NCI-H774 (cell line): ENCODE data around the gene POLH.
A peak's percentile ranks its signal among the peaks of the same experiment; 100 is the strongest.

ENCODE experiments used
- DNase-seq: peaks from one replicate; lab custom pipeline; 2025; lab: John Stamatoyannopoulos, UW

Gene POLH

DNA sequence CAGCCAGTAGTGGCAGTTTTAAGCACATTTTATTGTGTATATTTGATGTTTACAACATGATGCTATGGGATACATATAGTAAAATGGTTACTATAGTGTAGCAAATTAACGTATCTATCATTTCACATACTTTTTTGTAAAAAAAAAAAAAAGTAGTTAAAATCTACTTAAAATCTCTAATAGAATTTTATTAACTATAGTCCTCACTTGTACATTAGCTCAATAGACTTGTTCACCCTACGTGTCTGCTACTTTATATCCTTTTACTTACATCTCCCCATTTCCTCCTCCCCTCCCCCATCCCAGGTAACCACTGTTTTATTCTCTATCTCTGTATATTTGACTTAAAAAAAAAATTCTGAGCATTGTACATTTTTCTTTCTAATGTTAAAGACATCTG, 30.0 kb downstream of the POLH start:
- no peak for DNase-seq

DNA sequence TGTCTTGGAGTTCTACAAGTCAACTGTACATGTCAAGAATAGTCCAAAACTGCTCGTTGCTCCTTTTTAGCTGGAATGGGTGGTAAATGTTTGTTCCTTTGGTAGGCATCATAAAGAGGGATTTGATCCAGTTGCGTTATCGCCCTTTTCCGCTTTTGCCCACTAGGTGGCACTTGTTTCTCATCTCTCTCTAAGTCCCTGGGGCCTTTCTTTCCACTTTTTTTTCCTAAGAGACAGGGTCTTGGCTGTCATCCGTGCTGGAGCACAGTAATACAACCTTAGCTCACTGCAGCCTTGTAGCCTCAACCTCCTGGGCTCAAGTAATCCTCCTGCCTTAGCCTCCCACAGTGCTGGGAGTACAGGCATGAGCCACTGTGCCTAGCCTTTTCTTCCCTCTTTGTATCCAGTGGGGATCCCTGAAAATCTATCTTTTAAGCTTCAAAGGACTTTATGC, 32.4 kb downstream of the POLH start:
- DNase-seq = peak; percentile 50

DNA sequence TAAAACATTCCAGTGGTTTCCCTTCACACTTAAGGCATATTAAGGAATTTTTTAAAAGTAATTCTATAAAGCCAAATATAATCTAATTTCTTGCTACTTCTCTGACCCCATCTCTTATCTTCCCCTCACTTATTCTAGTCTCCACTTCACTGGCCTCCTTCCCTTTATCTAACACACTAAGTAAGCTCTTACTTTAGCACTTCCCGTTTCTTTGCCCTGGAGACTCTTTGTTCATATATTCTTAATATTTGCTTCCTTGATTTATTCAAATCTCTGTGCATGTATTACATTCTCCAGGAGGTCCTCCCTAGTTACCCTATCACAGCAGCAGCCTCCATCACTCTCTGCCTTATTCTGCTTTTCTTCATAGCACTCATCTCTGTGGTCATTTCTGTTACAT, 32.8 kb downstream of the POLH start:
- DNase-seq = no peak

DNA sequence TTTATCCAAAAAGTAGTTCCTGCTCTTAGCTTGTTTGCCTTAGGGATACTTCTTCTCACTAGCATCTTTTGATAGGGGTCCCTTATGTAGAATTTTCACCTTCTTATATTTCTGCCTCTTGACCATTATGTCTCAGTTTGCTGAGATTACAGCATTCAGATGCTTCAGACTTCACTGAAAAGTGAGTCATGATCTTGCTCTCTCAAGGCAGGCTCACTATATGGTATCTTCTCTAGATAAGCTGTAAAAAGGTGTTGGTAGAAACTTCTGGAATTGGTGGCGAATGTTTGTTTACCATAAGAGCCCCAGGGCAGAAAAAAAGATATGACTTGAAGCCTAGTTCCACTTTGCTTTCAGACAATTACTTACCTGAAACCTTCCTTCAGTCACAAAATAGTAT, 33.4 kb downstream of the POLH start:
- no peak for DNase-seq

DNA sequence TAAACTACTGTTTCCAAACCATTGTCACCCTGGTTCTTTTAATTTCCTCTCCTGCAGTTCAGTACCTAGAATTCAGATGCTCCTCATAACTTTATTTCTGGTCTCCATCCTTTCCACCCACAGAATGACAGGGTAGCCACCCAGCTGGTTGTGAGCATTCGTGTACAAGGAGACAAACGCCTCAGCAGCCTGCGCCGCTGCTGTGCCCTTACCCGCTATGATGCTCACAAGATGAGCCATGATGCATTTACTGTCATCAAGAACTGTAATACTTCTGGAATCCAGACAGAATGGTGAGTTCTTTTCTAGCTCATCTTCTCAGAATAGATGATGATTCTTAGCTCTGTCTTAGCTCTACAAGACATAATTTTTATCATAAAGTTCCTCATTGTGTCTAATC, 34.4 kb downstream of the POLH start:
- no peak for DNase-seq

DNA sequence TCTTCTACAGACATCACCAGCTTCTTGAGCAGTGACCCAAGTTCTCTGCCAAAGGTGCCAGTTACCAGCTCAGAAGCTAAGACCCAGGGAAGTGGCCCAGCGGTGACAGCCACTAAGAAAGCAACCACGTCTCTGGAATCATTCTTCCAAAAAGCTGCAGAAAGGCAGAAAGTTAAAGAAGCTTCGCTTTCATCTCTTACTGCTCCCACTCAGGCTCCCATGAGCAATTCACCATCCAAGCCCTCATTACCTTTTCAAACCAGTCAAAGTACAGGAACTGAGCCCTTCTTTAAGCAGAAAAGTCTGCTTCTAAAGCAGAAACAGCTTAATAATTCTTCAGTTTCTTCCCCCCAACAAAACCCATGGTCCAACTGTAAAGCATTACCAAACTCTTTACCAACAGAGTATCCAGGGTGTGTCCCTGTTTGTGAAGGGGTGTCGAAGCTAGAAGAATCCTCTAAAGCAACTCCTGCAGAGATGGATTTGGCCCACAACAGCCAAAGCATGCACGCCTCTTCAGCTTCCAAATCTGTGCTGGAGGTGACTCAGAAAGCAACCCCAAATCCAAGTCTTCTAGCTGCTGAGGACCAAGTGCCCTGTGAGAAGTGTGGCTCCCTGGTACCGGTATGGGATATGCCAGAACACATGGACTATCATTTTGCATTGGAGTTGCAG, 37.9 kb downstream of the POLH start:
- DNase-seq = no peak

DNA sequence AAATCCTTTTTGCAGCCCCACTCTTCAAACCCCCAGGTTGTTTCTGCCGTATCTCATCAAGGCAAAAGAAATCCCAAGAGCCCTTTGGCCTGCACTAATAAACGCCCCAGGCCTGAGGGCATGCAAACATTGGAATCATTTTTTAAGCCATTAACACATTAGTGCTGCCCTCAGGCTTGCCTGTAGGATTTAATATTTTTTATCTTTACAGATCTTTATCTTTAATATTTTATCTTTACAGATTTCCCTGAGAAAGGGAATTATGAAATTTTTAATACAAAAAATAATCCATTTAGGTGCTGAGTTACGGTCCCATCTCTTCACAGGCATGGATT, 38.4 kb downstream of the POLH start:
- no peak for DNase-seq

DNA sequence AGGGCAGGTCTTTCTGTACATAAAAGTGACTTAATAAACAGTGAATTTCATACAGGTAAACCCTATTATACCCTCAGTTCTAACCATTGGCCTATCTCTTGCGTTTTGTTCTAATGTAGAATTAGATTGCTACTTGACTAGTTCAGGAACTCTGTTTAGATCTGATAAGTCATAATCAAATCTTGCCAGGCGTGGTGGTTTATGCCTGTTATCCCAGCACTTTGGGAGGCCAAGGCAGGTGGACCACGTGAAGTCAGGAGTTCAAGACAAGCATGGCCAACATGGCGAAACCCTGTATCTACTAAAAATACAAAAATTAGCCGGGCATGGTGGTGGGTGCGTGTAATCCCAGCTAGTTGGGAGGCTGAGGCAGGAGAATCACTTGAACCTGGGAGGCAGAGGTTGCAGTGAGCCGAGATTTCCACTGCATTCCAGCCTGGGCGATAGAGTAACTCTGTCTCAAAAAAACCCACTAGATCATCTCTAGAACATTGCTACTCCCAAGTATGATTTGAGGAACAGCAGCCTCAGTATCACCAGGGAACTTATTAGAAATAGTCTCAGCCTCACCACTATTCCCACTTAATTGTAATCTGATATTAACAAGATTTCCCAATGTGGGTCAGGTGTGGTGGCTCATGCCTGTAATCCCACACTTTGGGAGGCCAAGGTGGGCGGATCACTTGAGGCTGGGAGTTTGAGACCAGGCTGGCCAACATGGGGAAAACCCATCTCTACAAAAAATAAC, 40.9 kb downstream of the POLH start:
- no peak for DNase-seq

DNA sequence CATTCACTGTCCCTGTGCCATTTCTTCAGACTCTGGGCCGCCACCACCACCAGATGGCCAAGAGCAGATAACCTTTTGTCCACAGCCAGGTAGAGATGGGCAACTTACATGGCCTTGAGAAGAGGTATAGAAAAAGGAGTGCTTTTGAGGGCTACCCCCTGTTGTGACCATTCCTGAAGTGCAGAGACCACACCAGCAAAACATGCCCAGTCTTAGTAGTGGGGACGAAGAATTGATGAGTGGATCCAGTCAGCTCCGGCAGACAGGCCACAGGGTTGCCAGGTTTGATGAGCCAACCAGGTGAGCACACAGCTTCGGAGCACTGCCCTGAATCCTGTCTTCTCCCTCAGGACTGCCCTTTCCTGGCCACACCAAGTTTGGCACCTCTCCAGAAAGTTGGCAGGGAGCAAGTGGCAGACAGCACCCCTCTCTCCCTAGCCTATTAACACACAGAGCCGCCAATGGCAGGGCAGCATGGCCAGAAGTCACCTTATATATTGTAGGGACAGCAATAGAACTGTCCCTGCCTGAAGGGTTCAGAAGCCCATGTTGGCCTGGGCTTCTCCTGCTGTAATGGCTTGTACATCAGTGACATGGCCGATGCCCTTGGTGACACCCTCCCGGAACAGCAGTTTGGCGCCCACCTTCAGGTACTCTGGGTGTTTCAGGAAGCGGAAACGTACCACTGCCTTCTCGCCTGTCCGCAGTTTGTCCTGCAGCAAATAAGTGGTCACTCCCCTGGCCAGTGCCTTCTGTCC, 45.3 kb downstream of the POLH start:
- DNase-seq = no peak

DNA sequence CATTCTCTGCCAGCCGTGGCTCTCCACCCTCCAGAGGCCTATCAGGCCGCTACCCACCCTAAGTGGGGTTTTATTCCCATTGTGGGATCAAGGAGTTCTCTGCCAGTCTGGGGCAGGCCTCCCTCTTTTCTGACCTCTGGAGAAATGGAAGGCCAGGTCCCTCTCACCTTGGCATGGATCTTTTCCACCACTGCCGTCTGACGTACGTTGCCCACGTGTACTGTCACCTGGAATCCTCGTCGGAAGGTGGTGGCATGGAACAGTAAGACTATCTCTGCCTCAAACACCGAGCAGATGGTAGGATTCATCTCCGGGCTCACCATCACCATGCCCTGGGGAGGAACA, 45.8 kb downstream of the POLH start:
- no peak for DNase-seq

DNA sequence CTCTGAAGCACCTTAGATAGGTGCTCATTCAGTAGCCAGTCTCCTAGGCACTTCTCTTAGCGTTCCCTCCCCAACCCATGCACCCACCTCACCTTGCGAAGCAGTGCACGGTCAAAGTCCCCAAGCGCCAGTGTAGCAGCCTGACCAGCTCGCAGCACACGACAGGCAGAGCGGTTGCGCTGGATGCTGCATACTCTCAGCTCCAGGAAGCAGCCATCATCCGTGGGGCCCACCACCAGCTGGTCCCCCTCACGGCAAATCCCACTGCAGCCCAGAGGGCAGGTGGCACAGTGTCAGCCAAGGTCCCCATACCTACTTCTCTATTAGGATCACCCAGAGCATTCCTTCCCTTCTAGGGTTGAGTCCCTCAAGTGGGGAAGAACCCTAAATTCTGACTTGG, 46.6 kb downstream of the POLH start:
- no peak for DNase-seq

DNA sequence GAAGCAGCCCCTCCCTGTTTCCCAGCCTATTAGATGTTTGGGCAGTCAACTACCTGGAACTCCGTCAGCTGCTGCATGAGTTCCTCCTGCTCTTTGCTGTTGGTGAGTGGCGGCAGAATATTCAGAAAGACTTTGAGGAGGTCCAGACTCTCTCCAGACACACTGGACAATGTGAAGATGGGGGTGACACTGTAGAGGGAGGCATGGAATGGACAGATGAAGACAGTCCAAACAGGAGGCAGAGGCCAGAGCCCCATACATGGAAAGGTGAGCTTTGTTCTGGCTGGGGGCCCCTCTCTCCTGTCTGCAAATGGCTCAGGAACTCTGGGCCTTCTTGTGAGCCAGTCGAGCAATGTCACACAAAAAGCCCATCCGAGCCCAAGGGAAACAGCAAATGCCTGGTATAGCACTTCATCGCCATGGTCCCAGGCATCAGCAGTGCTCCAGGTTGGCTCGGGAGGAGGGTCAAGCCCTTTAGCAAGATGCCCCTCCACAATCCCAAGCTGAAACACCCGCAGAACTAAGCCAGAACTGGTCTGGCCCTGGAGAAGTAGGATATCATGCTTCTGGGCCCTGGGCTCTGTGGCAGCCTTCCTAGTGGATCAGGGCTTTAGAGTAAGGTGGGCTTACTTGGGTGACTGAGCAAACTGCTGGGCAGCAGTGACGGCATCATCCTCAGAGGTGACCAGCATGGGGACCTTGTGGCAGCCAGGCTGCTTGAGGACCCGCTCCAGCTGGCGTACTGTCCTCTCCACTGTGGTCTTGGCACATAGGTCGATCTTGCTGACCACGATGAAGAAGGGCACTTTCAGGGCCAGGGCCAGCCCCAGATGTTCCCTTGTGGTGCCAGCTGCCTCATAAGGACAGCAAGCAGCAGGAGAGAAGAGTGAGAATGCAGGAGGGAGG, 48.1 kb downstream of the POLH start:
- DNase-seq = no peak

DNA sequence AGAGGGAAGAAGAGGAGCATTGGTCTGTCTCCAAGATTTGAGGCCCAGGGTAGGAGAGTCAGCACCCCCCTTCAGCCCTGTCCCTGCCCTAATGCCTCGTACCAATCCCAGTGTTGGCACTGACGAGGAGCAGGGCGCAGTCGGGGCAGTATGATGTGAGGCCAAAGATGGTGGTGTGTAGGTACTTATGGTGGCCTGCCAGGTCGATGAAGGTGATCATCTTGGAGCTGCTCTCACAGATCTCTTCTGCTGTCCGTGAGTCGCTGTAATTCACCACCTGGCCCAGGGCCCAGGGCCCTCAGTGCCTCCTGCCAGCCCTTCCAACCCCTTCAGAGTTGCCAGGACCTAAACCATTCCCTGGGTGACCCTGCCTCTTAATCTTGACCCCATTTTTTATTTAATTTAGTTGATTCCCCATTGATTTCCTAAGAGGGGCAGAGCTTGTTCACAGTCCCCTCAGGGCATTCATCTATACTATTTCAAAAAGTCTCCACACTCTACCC, 48.9 kb downstream of the POLH start:
- DNase-seq = no peak

DNA sequence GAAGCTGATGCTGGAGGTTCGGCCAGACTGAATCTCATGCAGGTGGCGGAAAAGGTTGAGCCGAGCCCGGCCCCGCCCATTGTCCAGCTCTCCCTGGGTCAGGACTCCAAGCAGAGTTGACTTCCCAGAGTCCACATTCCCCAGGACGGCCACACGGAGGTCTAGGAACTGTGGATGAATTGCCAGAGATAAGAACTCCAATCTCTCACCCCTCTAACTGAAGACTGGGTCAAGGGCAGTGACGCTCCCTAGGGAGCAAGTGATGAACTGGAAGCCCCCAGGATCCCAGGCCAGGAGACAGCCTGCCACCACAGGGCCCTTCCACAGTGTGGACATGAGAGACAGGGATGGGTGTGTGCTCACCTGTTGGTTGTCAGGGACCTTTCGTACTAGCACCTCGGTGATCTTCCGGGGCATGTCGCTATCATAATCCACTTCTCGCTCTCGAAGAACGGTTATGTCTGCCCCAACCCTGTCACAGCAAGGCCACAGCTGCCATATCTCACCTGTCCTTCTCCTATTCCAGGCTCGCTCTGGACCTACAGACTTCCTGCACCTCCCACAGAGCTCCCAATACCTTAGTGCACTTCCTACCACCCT, 49.5 kb downstream of the POLH start:
- DNase-seq = no peak

DNA sequence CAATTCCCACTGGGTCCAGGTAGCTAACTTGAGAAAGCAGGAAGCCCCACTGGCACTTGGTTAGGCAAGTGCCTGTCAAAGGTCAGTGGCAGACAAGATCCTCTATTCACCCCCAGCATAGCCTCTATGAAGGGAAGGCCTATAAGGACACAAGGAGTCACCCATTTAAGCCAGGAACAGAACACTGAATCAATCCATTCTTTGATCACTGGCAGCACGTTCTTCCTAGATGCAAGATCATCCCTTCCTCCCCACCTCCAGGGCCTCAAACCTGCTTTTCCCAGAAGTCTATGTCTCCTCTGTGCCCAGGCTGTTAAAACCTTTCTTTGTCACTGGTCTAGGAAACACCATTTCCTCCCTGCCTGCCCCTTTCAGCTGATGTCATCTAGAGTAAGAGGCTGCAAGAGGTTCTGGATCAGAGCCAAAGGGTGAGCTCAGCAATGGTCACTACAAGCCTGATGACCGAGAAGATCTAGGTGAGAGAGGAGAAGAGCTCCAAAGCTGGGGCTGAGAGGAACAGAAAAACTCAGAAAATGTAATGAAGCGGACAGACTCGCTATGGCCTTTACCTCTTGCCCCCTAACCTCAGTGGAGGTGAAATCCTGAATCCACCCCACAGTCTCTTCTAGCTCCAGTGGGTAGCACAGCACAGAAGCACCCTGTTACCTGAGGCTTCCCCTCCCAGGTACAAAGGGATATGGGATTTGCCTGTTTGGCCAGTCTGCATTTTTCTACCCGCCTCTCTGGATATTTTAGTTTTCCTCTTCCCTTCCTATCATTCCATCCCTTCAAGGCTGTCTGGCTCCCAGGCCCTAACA, 51.2 kb downstream of the POLH start:
- peak; percentile 89 for DNase-seq

DNA sequence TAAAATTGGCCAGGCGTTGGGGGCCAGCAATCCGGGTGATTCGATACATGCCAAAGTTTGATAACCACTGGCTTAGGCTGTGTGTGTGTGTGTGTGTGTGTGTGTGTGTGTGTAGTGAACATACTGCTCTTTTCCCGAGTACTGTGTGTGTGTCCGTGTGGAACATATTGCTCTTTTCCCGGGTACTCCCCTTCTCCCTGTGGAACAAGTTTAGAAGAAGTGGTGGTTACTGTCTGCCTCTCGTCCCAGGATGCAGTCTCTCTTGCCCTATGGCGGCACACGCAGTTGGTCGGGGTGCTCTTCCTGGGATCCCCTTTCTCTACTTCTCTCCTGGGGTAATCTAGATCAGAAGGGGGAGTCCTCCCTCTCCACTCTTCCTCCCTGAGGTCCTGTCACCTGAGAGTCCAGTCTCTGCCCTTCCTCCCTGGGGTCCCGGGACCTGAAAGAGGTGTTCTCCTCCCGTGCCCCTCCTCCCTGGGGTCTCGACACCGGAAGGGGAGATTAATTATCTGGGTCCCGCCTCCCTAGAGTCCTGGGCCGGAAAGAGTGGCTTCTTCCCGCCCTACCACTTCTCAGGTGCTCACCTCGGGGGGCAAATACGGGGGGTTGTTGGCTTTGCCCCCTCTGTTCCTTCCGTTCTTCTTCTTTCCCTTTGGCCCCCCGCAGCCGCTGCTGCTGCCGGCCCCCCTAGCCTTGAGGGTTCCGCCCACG, 52.6 kb downstream of the POLH start:
- DNase-seq = peak; percentile 37

DNA sequence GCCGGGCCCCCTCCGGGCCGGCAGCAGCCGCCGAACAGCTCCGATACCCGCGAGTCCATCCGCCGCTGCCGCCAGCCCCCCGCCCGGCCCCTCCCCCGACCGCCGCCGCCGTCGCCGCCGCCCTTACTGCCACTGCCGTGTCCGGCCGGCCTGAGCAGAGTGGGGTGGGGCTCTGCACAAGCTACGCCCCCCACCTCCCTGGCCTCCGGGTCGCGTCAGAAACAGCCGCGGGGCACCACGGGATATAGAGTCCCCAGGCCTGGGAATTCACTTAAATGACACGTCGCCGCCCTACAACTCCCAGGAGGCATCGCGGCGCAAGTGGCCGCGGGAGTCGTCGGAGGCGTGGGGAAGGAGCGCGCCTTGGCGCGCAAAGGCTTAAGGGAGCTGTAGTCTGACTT, 53.1 kb downstream of the POLH start, which contains the start of gene GTPBP2:
GTPBP2 (minus strand) TSS at position 161 of the 401 bp plus-strand sequence; CDS start at position 59, 102 bp downstream.
- DNase-seq = peak; percentile 97

DNA sequence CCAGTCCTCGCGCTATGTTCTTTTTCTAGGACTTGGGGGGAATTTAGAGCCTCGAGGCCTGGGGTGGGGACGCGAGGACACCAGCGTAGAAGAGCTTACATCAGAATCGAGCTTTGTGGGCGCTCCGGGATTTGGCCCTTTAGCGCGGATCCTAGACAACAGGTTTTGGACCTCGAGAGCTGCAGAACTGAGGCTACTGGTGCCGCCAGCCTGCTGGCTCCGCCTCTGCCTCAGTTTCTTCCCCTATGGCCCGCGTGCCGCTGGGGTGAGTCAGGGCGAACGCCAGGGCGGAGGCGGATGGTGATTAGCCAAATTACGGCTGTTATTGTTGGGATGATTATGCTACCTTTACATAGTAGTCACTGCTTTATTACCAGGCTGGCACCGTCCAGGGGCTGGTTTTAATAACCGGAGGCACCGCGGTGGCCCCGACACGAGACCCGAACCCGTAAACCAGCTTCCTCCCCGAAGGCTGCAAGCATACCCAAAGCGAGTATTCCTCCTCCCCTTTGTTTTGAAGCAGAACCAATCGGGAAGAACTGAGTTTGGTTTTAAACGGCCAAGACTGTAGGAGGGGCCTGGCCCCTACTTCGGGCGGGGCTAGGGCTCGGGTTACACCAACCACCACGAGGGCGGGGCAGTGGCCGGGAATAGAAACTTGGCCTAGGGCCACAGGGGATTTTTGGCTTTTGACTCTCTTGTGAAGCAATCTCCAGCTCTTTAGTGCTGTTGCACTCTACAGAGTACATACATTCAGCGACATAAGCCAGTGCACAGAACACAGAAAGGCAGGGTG, 53.7 kb downstream of the POLH start:
- DNase-seq = peak; percentile 95

DNA sequence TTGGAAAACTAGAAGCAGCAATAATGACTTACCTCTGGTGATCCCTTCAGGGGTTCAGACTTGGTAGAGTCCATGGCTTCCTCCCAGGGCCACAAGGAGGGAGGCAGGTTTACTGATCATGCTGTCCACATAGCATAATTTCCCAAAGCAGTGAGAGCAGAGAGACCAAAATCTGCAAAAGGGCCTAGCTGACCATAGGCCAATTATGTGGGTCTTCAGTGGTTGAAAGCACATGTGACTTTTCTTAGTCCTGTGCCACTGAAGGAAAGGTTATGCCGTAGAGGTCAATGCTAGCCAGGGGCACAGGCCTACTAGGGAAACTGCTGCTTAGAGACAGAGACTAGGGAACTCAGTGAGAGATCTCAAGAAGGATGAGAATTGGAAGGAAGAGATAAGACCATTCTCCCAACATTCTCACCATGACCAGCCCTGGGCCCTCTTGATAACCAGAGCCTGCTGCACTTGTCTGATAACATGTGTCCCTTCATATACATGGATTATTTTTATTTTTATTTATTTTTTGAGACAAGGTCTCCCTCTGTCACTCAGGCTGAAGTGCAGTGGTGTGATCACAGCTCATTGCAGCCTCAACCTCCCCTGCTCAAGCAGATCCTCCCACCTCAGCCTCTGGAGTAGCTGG, 55.1 kb downstream of the POLH start:
- no peak for DNase-seq
